ENCODE measurements around the gene SLC25A26. TPM values are rescaled to one million over a fixed set of nuclear protein-coding genes. Genes with fewer than 3 reads are reported as not detected.

The SLC25A26 gene
- total and polyA plus RNA-seq, 7 donors, result 17.8 to 42.8 (median 22.4) TPM

DNA sequence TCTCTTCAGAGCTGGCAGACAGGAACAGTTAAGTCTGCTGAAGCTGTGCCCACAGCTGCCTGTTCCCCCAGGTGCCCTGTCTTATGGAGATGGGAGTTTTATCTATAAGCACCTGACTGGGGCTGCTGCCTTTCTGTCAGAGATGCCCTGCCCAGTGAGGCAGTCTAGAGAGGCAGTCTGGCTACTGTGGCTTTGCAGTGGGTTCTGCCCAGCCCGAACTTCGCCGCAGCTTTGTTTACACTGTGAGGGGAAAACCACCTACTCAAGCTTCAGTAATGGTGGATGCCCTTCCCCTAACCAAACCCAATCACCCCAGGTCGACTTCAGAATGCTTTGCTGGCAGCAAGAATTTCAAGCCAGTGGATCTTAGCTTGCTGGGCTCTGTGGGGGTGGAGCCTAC lies 91.2 kb downstream of the SLC25A26 start:
- intact Hi-C loops (cut with DNase I), result no loop called here
- Histone ChIP-seq H3K27ac (no peak overlapping the region), H3K27me3 (no peaks in the 10 kb centered on the region), H3K36me3 (no peaks in the 10 kb centered on the region), H3K4me1 (no peaks in the 10 kb centered on the region), H3K9me3 (peaks cover 0 to 5% (median 0%) of the 10 kb centered on the region in 4 donors), H3K4me3 (no peak overlapping the region)
- WGBS, 2 donors, result 89% methylated on average over 4 of the region's 4 CpGs
- TF ChIP-seq EP300 (IDR thresholded peaks at IDR 0.05) (no peak), POLR2AphosphoS5 (IDR thresholded peaks at IDR 0.05) (no peak)
- DNase-seq, result no peak

- Histone ChIP-seq H3K27me3 (no peaks in the 10 kb centered on the region), H3K9me3 (peaks cover 0 to 5% (median 0%) of the 10 kb centered on the region in 4 donors), H3K4me1 (no peaks in the 10 kb centered on the region), H3K4me3 (no peak overlapping the region), H3K27ac (no peak overlapping the region), H3K36me3 (no peaks in the 10 kb centered on the region)
- no peak for TF ChIP-seq POLR2AphosphoS5 (IDR thresholded peaks at IDR 0.05)
- no peak for TF ChIP-seq POLR2A (IDR thresholded peaks at IDR 0.05)
- TF ChIP-seq EP300 (IDR thresholded peaks at IDR 0.05), result no peak
- TF ChIP-seq, protein P1, sequence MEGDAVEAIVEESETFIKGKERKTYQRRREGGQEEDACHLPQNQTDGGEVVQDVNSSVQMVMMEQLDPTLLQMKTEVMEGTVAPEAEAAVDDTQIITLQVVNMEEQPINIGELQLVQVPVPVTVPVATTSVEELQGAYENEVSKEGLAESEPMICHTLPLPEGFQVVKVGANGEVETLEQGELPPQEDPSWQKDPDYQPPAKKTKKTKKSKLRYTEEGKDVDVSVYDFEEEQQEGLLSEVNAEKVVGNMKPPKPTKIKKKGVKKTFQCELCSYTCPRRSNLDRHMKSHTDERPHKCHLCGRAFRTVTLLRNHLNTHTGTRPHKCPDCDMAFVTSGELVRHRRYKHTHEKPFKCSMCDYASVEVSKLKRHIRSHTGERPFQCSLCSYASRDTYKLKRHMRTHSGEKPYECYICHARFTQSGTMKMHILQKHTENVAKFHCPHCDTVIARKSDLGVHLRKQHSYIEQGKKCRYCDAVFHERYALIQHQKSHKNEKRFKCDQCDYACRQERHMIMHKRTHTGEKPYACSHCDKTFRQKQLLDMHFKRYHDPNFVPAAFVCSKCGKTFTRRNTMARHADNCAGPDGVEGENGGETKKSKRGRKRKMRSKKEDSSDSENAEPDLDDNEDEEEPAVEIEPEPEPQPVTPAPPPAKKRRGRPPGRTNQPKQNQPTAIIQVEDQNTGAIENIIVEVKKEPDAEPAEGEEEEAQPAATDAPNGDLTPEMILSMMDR (IDR thresholded peaks at IDR 0.05), result no peak
- intact Hi-C loops (cut with DNase I), result no loop called here
- WGBS, 2 donors, result 78 to 86% methylated on average over 6 of the region's 6 CpGs
- DNase-seq, result no peak
These were observed 93.7 kb downstream of the SLC25A26 start for GRCh38 chr3:66314455-66314854.

DNA sequence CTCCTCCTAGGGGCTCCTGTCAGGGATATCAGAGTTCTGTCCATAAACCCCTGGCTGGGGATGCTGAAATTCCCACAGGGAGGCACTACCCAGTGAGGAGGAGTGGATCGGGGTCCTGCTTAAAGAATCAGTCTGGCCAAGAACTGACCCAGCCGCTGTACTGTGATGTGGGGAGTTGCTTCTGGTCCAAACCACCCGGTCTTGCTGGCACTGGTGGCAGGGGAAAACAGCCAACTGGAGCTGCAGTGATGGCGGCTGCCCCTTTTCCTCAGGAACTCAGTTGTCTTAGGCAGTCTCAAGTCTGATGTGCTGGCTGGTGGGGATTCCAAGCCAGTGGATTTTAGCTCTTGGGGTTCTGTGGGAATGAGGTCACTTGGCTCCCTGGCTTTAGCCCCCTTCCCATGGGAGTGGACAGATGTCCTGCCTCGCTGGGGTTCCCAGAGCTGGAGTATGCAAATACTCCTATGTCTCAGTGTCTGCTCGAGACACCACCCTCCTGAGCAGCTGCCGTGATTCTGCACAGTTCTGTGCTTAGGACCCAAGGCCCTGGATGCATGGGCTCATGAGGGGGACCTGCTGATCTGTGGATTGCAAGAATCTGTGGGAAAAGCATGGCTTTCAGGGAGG lies 97.1 kb downstream of the SLC25A26 start:
- Histone ChIP-seq H3K4me3 (no peak overlapping the region), H3K36me3 (no peaks in the 10 kb centered on the region), H3K9me3 (no peaks in the 10 kb centered on the region), H3K27ac (no peak overlapping the region), H3K27me3 (no peaks in the 10 kb centered on the region), H3K4me1 (no peaks in the 10 kb centered on the region)
- no peak for DNase-seq
- TF ChIP-seq EP300 (IDR thresholded peaks at IDR 0.05), result no peak
- TF ChIP-seq POLR2A (IDR thresholded peaks at IDR 0.05), result no peak
- TF ChIP-seq, protein P1 (IDR thresholded peaks at IDR 0.05), result no peak
- no peak for TF ChIP-seq POLR2AphosphoS5 (IDR thresholded peaks at IDR 0.05)
- WGBS, 2 donors, result 89 to 98% methylated on average over 7 of the region's 7 CpGs
- intact Hi-C loops (cut with DNase I), result no loop called here

DNA sequence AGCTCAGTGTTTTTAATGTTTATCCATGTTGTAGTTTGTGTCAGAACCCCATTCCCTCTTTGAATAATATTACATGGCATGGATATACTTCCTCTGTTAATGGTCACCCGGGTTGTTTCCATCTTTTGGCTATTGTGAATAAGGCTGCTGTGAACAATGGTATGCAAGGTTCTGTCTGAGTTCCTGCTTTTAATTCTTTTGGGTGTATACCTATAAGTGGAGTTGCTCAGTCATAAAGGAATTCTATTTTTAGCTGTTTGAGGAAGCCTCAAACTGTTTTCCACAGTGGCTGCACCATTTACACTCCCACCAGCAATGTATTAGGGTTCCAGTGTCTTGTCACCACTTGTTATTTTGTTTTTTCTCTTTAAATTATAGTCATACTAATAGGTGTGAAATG lies 99.6 kb downstream of the SLC25A26 start:
- TF ChIP-seq POLR2AphosphoS5 (IDR thresholded peaks at IDR 0.05) (no peak), POLR2A (IDR thresholded peaks at IDR 0.05) (no peak), EP300 (IDR thresholded peaks at IDR 0.05) (no peak)
- TF ChIP-seq, protein P1 (IDR thresholded peaks at IDR 0.05), result no peak
- Histone ChIP-seq H3K27me3 (no peaks in the 10 kb centered on the region), H3K4me3 (no peak overlapping the region), H3K27ac (no peak overlapping the region), H3K9me3 (no peaks in the 10 kb centered on the region), H3K4me1 (no peaks in the 10 kb centered on the region), H3K36me3 (no peaks in the 10 kb centered on the region)
- no peak for DNase-seq
- intact Hi-C loops (cut with DNase I), result no loop called here
- WGBS, 2 donors, result 63 to 81% methylated on average over 1 of the region's 1 CpG

DNA sequence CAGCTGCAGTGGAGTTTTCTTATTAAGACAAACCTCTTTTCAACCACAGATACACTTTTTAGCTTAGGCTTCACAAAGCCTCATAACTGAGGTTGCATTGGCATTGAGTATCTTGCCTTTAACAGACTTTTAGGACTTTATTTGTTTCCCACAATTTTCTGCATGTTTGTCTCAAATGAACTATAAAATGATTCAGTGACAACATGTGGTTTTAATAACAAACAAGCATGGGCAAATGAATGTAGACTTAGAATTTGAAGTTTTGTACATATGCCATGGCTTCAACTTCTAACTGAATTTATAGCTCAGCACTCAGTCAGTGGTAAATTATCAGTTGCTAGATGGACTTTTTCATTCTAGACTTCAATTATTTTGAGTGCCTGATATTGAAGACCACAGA lies 101.6 kb downstream of the SLC25A26 start:
- Histone ChIP-seq H3K4me1 (no peaks in the 10 kb centered on the region), H3K27ac (no peak overlapping the region), H3K9me3 (no peaks in the 10 kb centered on the region), H3K27me3 (no peaks in the 10 kb centered on the region), H3K36me3 (no peaks in the 10 kb centered on the region), H3K4me3 (no peak overlapping the region)
- TF ChIP-seq, protein P1 (IDR thresholded peaks at IDR 0.05), result no peak
- no peak for TF ChIP-seq POLR2AphosphoS5 (IDR thresholded peaks at IDR 0.05)
- TF ChIP-seq EP300 (IDR thresholded peaks at IDR 0.05), result no peak
- intact Hi-C loops (cut with DNase I), result no loop called here
- no peak for DNase-seq

Data from sigmoid colon (tissue), 7 donors.